Measurements from ENCODE around the gene COBL.

COBL gene

GRCh38 chr7:51138123-51139085 is 178.2 kb downstream of the COBL start:
- no peaks in the 10 kb centered on the region for H3K9me3 Mint-ChIP-seq
- no peak overlapping the region for H3K4me3 Mint-ChIP-seq
- H3K36me3 Mint-ChIP-seq = no peaks in the 10 kb centered on the region
- H3K4me1 Mint-ChIP-seq = peaks cover 4% of the 10 kb centered on the region
- H3K27ac Mint-ChIP-seq = no peak overlapping the region
- no peaks in the 10 kb centered on the region for H3K27me3 Mint-ChIP-seq

- no peaks in the 10 kb centered on the region for H3K9me3 Mint-ChIP-seq
- no peak overlapping the region for H3K4me3 Mint-ChIP-seq
- no peaks in the 10 kb centered on the region for H3K36me3 Mint-ChIP-seq
- H3K4me1 Mint-ChIP-seq = peaks cover 4% of the 10 kb centered on the region
- H3K27me3 Mint-ChIP-seq = no peaks in the 10 kb centered on the region
- H3K27ac Mint-ChIP-seq = no peak overlapping the region
Measured at GRCh38 chr7:51135576-51135975, 181.0 kb downstream of the COBL start.

DNA sequence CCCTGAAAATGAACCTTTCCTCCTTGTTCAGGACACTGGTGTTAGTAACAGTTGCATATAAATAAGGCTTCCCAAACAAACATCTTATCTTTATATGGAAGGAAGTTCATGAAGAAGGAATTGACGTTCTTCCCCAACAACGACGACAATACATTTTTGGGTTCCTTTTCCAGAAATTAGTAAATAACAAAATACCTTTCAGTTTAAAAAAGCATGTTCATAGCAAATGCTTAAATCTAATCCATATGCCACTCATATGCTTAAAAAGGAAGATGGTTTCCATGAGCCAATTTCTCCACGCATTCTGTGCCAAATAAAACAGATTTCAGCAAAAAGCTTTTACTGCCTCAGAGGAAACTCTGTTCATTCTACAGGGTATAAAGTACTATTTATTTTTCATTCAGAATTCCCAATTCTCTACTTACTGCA is 182.6 kb downstream of the COBL start:
- H3K4me1 Mint-ChIP-seq = no peaks in the 10 kb centered on the region
- no peak overlapping the region for H3K4me3 Mint-ChIP-seq
- H3K27me3 Mint-ChIP-seq = no peaks in the 10 kb centered on the region
- H3K9me3 Mint-ChIP-seq = no peaks in the 10 kb centered on the region
- H3K36me3 Mint-ChIP-seq = no peaks in the 10 kb centered on the region
- no peak overlapping the region for H3K27ac Mint-ChIP-seq

DNA sequence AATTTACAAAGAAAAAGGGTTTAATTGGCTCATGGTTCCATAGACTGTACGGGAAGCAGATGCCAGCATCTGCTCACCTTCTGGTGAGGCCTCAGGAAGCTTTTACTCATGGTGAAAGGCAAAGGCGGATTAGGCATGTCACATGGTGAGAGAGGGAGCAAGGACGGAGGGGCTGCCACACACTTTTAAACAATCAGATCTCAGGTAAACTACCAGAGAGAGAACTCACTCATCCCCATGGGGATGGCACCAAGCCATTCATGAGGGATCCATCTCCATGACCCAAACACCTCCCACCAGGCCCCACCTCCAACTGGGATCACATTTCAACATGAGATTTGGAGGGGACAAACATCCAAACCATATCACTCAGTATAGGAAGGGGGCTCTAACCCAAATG is 183.9 kb downstream of the COBL start:
- Mint-ChIP-seq H3K4me1 (no peaks in the 10 kb centered on the region), H3K27me3 (no peaks in the 10 kb centered on the region), H3K4me3 (no peak overlapping the region), H3K27ac (no peak overlapping the region), H3K36me3 (no peaks in the 10 kb centered on the region), H3K9me3 (no peaks in the 10 kb centered on the region)

DNA sequence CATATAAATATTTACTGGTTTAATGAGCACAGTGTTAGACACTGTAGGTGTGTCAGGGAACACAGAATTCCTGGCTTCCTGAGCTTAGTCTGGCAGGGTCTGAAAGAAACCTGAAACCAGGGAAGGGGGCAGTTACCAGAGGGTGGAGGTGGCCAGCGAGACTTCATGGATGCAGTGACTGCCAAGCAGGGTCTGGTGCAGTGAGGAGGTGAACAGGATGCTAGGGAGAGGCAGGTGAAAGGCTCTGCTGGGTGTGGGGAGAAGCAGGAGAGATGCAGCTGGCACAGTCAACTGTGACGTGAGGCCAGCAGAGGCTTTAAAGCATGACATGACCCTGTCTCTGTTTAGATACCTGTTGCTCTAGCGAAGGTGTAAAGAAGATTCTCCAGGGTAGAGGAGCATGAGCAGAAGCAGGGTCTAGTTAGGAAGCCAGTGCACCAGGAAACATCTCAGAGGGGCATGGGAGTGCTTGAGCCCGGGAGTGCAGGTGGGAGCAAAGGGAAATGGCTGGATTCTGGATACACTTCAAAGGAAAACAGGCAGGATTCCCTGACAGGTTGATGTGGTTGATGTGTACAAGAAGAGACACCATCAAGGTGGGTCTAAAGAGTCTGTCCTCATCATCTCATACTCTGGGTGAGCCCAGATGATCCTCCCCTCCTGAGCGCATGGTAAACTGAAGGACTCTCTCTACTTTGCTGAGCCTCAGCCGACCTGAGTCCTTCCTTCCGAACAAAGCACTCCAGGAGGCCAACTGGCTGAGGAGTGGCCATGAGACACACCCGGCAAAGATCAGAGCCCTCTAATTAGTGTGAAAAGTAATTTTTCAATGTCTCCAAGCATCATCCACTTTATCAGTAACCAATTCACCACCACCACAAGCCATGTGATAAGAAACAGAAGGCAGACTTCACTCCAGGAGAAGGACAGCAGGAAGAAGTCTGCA is 186.8 kb downstream of the COBL start:
- no peaks in the 10 kb centered on the region for H3K9me3 Mint-ChIP-seq
- H3K27me3 Mint-ChIP-seq = no peaks in the 10 kb centered on the region
- no peaks in the 10 kb centered on the region for H3K36me3 Mint-ChIP-seq
- H3K27ac Mint-ChIP-seq = no peak overlapping the region
- H3K4me1 Mint-ChIP-seq = no peaks in the 10 kb centered on the region
- H3K4me3 Mint-ChIP-seq = no peak overlapping the region

GRCh38 chr7:51128545-51129435 is 187.8 kb downstream of the COBL start:
- Mint-ChIP-seq H3K9me3 (no peaks in the 10 kb centered on the region), H3K27ac (no peak overlapping the region), H3K4me3 (no peak overlapping the region), H3K4me1 (no peaks in the 10 kb centered on the region), H3K27me3 (no peaks in the 10 kb centered on the region), H3K36me3 (no peaks in the 10 kb centered on the region)

GRCh38 chr7:51127618-51127904 is 189.0 kb downstream of the COBL start:
- Mint-ChIP-seq H3K4me3 (no peak overlapping the region), H3K9me3 (no peaks in the 10 kb centered on the region), H3K27me3 (no peaks in the 10 kb centered on the region), H3K4me1 (peaks cover 4% of the 10 kb centered on the region), H3K36me3 (no peaks in the 10 kb centered on the region), H3K27ac (no peak overlapping the region)

DNA sequence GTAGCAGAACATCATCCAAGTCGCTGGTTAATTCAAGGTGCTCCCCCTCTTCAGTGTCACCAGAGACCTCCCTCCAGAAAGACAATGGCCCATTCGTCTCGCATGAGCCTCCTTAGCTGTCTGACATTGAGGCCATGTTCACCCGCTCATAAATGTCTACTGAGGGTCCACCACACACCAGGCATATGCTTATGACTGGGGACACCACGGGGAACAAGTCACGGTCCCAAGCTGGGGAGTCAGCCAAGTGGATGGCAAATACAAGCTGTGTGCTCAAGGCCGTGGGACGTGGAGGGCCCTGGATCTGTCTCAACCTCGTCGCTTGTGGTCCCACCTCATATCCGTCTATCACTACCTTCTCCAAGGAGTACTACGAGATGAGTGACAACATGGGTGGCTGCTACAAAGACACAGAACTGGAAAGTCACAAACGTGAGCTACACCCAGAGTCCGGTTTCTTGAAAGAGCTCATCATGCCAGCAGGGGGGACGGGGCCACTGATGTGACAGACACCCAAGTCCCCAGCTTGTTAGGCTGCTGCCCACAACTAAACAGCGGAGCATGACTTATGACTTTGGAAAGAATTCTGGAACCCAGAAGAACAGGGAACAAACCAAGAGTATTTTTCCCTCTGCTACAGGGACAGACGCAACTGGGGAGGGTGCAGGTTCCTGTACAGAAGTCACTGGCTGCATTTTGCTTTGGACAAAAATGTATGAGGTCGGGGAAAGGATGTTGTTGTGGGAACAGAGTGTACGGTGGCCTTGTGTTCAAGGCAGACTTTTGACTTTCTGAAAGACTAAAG is 189.6 kb downstream of the COBL start:
- peaks cover 9% of the 10 kb centered on the region for H3K4me1 Mint-ChIP-seq
- H3K9me3 Mint-ChIP-seq = no peaks in the 10 kb centered on the region
- no peak overlapping the region for H3K27ac Mint-ChIP-seq
- H3K27me3 Mint-ChIP-seq = no peaks in the 10 kb centered on the region
- no peaks in the 10 kb centered on the region for H3K36me3 Mint-ChIP-seq
- H3K4me3 Mint-ChIP-seq = no peak overlapping the region

- H3K36me3 Mint-ChIP-seq = no peaks in the 10 kb centered on the region
- H3K4me3 Mint-ChIP-seq = no peak overlapping the region
- no peaks in the 10 kb centered on the region for H3K9me3 Mint-ChIP-seq
- H3K27ac Mint-ChIP-seq = no peak overlapping the region
- H3K27me3 Mint-ChIP-seq = no peaks in the 10 kb centered on the region
- peaks cover 16% of the 10 kb centered on the region for H3K4me1 Mint-ChIP-seq
Measured at GRCh38 chr7:51126324-51126723, 190.3 kb downstream of the COBL start.

- Mint-ChIP-seq H3K36me3 (no peaks in the 10 kb centered on the region), H3K27me3 (no peaks in the 10 kb centered on the region), H3K4me3 (no peak overlapping the region), H3K4me1 (peaks cover 22% of the 10 kb centered on the region), H3K9me3 (no peaks in the 10 kb centered on the region), H3K27ac (no peak overlapping the region)
Measured at GRCh38 chr7:51124321-51124720, 192.3 kb downstream of the COBL start.

GRCh38 chr7:51123322-51124019 is 193.1 kb downstream of the COBL start:
- H3K4me1 Mint-ChIP-seq = peaks cover 22% of the 10 kb centered on the region
- H3K9me3 Mint-ChIP-seq = no peaks in the 10 kb centered on the region
- H3K4me3 Mint-ChIP-seq = no peak overlapping the region
- no peaks in the 10 kb centered on the region for H3K36me3 Mint-ChIP-seq
- H3K27me3 Mint-ChIP-seq = no peaks in the 10 kb centered on the region
- H3K27ac Mint-ChIP-seq = peak overlapping the region; percentile 75

- H3K4me1 Mint-ChIP-seq = peaks cover 22% of the 10 kb centered on the region
- no peaks in the 10 kb centered on the region for H3K27me3 Mint-ChIP-seq
- H3K4me3 Mint-ChIP-seq = peak overlapping the region; percentile 42
- no peak overlapping the region for H3K27ac Mint-ChIP-seq
- no peaks in the 10 kb centered on the region for H3K9me3 Mint-ChIP-seq
- no peaks in the 10 kb centered on the region for H3K36me3 Mint-ChIP-seq
Measured at GRCh38 chr7:51121931-51122425, 194.6 kb downstream of the COBL start.

- Mint-ChIP-seq H3K4me3 (peak overlapping the region; percentile 42), H3K36me3 (no peaks in the 10 kb centered on the region), H3K27me3 (no peaks in the 10 kb centered on the region), H3K27ac (no peak overlapping the region), H3K9me3 (peaks cover 1% of the 10 kb centered on the region), H3K4me1 (peaks cover 22% of the 10 kb centered on the region)
Measured at GRCh38 chr7:51121036-51121790, 195.4 kb downstream of the COBL start.

Data from activated naive CD4-positive, alpha-beta T cell treated with anti-CD3 and anti-CD28 coated beads, Interleukin-2, amount 50 U/mL, for 24 hours (primary cell).